ENCODE measurements around the gene RGS16.

DNA sequence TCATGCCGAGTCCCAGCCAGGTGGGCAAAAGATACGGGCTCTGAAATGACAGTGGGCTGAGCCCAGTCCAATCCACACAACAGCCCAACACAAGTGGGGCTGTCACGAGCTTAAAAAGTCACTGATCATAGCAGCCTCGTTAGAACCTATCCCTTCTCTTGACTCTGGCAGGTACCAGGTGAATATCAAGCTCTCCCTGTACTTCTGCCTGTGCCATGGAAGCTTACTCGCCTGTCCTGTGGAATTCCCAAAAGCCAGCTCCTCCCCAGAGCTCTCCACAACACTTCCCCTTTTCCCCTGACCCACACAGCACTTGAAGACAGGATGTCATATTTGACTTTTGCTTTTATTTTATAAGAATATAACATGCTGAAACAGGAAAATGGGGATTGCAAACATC is 5.9 kb downstream of the RGS16 start:
- TF ChIP-seq ZNF707 (CRISPR knock-in tag; conservative IDR thresholded peaks at IDR 0.05), result no peak
- TF ChIP-seq, protein P1, sequence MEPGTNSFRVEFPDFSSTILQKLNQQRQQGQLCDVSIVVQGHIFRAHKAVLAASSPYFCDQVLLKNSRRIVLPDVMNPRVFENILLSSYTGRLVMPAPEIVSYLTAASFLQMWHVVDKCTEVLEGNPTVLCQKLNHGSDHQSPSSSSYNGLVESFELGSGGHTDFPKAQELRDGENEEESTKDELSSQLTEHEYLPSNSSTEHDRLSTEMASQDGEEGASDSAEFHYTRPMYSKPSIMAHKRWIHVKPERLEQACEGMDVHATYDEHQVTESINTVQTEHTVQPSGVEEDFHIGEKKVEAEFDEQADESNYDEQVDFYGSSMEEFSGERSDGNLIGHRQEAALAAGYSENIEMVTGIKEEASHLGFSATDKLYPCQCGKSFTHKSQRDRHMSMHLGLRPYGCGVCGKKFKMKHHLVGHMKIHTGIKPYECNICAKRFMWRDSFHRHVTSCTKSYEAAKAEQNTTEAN (CRISPR knock-in tag; IDR thresholded peaks at IDR 0.05), result no peak
- no peak for TF ChIP-seq CTCF (IDR thresholded peaks at IDR 0.05 in 2 of 3, conservative IDR thresholded peaks at IDR 0.05 in 1 of 3; ENCODE audit: insufficient read depth in 2 of 3, low read depth in 1 of 3, low read length in 3 of 3)
- no peak for TF ChIP-seq RAD51 (IDR thresholded peaks at IDR 0.05; ENCODE audit: borderline replicate concordance, low read depth)
- TF ChIP-seq, protein P2, sequence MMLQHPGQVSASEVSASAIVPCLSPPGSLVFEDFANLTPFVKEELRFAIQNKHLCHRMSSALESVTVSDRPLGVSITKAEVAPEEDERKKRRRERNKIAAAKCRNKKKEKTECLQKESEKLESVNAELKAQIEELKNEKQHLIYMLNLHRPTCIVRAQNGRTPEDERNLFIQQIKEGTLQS (IDR thresholded peaks at IDR 0.05), result no peak
- TF ChIP-seq, protein P2 (CRISPR knock-in tag; conservative IDR thresholded peaks at IDR 0.05), result no peak
- no peak for TF ChIP-seq PML (IDR thresholded peaks at IDR 0.05; ENCODE audit: low read length)

Measured in K562 (cell line).